ENCODE data around the gene CDHR5.

Gene CDHR5

DNA sequence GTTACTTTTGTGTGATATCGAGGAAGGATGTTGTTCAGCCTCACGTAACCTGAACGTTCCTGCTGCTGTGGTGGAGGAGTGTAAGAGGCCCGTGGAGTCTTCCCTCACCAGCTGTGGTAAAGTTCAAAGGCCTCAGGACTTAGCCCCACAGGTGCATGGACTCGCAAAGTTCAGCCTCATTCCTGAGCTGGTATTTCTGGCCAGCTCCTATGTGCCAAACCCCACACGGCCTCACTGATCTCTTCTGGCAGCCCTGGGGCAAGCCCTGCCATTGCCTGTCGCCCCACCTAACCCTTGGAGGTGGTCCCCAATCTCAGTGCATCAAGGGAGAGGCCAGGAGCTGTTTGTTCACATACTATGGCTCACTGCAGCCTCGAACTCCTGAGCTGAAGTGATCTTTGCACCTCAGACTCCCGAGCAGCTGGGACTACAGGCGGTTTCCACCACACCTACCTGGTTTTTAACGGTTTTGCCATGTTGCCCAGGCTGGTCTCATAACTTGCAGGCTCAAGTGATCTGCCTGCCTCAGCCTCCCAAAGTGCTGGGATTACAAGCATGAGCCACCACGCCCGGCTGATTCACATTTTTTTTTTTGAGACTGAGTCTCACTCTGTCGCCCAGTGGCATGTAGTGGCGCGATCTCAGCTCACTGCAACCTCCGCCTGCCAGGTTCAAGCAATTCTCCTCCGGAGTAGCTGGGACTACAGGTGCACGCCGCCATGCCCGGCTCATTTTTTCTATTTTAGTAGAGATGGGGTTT is 46.3 kb downstream of the CDHR5 start:
- H3K4me3 ChIP-seq (ENCODE audit: low read depth, low read length): peak overlapping the region; percentile 92
- no peak for DNase-seq (ENCODE audit: low read depth, low spot score)
- CTCF ChIA-PET: interaction anchor here (1.1 to 1.4 kb wide), 2 partner anchors 22 to 59 kb away, joined by 3 to 4 read pairs; no protein-coding TSS in a partner anchor
- POLR2A ChIA-PET: no interaction called here
- TF ChIP-seq CTCF (IDR thresholded peaks at IDR 0.05; ENCODE audit: insufficient read depth, low read length, missing control alignments): no peak

DNA sequence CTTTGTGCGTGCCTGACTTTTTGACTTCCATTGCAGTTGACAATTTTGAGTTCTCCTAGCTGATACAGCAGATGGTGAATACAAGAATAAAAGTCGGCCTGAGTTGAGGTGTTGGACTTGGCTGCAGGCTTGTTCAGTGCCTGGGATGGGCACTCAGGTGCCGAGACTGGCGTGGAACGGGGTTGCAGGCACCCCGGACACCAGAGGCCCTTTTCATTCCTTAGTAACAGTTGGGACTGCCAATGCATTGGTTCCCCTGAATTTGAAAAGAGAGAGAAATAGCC is 47.2 kb downstream of the CDHR5 start:
- DNase-seq (ENCODE audit: low read depth, low spot score): no peak
- POLR2A ChIA-PET: no interaction called here
- CTCF ChIA-PET: interaction anchor here (1.1 to 1.4 kb wide), 2 partner anchors 21 to 58 kb away, joined by 3 to 4 read pairs; no protein-coding TSS in a partner anchor
- TF ChIP-seq CTCF (IDR thresholded peaks at IDR 0.05; ENCODE audit: insufficient read depth, low read length, missing control alignments): no peak
- H3K4me3 ChIP-seq (ENCODE audit: low read depth, low read length): peak overlapping the region; percentile 92

DNA sequence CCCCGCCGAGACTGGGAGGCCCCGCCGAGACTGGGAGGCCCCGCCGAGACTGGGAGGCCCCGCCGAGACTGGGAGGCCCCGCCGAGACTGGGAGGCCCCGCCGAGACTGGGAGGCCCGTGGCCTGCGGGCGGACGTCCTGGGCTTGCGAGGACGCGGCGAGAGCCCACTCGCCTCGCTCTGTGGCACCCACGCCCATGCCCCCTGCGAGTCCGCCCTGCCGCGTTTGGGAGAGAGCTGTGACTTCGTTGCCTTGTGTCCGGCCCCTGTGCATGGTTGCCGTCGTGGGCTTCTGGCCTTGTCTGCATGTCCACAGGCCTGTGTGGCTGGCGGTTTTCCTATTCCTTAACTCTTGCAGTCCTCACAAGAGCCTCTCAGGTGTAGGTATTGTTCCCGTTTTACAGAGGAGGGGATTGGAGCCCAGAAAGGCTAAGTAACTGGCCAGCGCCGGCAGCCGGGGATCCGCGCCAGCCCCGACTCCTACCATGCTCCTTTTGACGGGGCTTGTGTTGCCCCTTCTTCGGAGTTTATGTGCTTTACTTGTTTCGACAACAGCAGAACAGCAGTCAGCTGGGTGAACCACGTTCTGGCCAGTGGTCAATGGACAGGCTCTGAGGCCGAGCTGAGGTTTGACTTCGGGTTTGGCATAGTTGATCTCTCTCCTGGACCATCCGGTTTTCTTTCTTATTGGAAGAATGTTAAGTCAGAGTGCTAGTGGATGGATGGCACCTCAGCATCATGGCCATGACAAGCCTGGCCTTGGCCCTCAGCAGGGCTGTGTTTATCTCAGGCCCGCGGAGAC is 47.7 kb downstream of the CDHR5 start:
- DNase-seq (ENCODE audit: low read depth, low spot score): no peak
- ChIA-PET POLR2A (no interaction called here), CTCF (interaction anchor here (1.1 to 1.4 kb wide), 2 partner anchors 21 to 58 kb away, joined by 3 to 4 read pairs; no protein-coding TSS in a partner anchor)
- no peak for TF ChIP-seq CTCF (IDR thresholded peaks at IDR 0.05; ENCODE audit: insufficient read depth, low read length, missing control alignments)
- peak overlapping the region; percentile 92 for H3K4me3 ChIP-seq (ENCODE audit: low read depth, low read length)

- H3K4me3 ChIP-seq (ENCODE audit: low read depth, low read length): peak within 1 kb of the TSS; percentile 92
- CTCF ChIA-PET: interaction anchor here (0.8 to 0.9 kb wide), 2 partner anchors 16 to 21 kb away, joined by 3 to 4 read pairs; partner anchors contain the start of gene LMNTD2
- TF ChIP-seq CTCF (IDR thresholded peaks at IDR 0.05; ENCODE audit: insufficient read depth, low read length, missing control alignments): no peak
- peak; percentile 61 for DNase-seq (ENCODE audit: low read depth, low spot score)
- POLR2A ChIA-PET: interaction anchor here (0.9 to 1.4 kb wide), 6 partner anchors 9 to 121 kb away, joined by 3 to 4 read pairs (median 4); partner anchors contain the start of gene HRAS
Measured at GRCh38 chr11:575996-576768, 48.6 kb downstream of the CDHR5 start, which contains the start of gene PHRF1. PHRF1 (plus strand) TSS chr11:576470; CDS start chr11:581513, 5,043 bp downstream.

DNA sequence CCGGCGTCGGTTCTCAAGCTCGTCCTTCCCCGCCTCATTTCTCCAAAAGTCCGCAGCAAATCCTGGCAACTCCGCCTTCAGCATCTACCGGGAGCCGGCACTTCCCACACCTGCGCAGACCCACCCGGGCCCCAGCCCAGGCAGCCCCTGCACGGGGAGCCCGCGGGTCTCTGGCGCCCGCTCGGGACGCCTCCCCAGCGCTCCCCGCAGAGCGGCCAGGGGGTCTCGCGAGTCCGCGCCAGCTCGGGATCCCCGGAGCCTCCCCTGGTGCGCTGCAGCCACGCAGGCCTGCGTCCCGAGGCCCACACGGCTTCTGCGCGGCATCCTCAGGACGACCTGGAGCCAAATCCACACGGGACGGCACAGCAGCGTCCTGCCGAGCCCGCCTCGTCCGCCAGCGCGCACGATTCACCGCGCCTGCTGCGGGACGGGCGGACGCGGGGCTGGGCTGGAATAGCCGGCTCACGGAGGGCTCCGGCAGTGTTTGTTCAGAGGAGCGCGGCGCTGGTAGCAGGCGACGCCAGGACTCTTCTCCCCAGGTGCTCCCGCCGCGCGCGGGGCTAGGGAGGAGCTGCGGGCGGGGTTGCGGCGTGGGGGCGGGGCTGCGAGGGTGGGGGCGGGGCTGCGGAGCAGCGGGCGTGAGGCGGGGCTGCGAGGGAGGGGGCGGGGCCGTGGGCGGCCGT is 49.3 kb downstream of the CDHR5 start:
- H3K4me3 ChIP-seq (ENCODE audit: low read depth, low read length): peak overlapping the region; percentile 72
- no peak for DNase-seq (ENCODE audit: low read depth, low spot score)
- CTCF ChIA-PET: interaction anchor here (0.8 to 0.9 kb wide), 2 partner anchors 16 to 21 kb away, joined by 3 to 4 read pairs; partner anchors contain the start of gene LMNTD2
- no peak for TF ChIP-seq CTCF (IDR thresholded peaks at IDR 0.05; ENCODE audit: insufficient read depth, low read length, missing control alignments)
- POLR2A ChIA-PET: interaction anchor here (0.9 to 1.4 kb wide), 6 partner anchors 10 to 121 kb away, joined by 3 to 4 read pairs (median 4); partner anchors contain the start of gene HRAS

Data from AG04449 (cell line).